K562 (cell line): ENCODE data around the gene QRICH1. TPM values are rescaled to one million over a fixed set of nuclear protein-coding genes. Genes with fewer than 3 reads are reported as not detected.

Experiments
- AFF1 ChIP-seq, 2 experiments: fragments of 450-650 bp; IDR thresholded peaks; 2 replicates each; pipeline ENCODE4 v1.6.1; 2018; ENCODE audit warnings: mild to moderate bottlenecking in 2 of 2, low read depth in 1 of 2; ENCODE audit not compliant: partially characterized antibody in 2 of 2
- ATF2 ChIP-seq: sonication (generic); formaldehyde crosslinking; IDR thresholded peaks from 2 replicates; pipeline ENCODE4 v1.8.1; 2022; ENCODE audit warnings: missing genetic modification reagents
- DIDO1 ChIP-seq: fragments of 450-650 bp; IDR thresholded peaks from 2 replicates; pipeline ENCODE4 v1.6.1; 2016; ENCODE audit warnings: low read depth, missing biosample characterization, missing genetic modification characterization
- FOSL1 ChIP-seq: fragments of 200-800 bp; sonication (Bioruptor generic); conservative IDR thresholded peaks from 2 replicates; pipeline ENCODE4 v1.6.1; 2016; ENCODE audit warnings: missing genetic modification characterization, missing compliant biosample characterization
- HMGXB4 ChIP-seq: sonication (generic); formaldehyde crosslinking; IDR thresholded peaks from 2 replicates; pipeline ENCODE4 v1.8.1; 2023; ENCODE audit warnings: mild to moderate bottlenecking, missing genetic modification reagents
- KLF1 ChIP-seq: fragments of 450-650 bp; IDR thresholded peaks from 2 replicates; pipeline ENCODE4 v1.6.1; 2016; ENCODE audit warnings: missing genetic modification characterization, missing compliant biosample characterization
- L3MBTL2 ChIP-seq: fragments of 450-650 bp; IDR thresholded peaks from 2 replicates; pipeline ENCODE4 v1.6.1; 2016; ENCODE audit warnings: mild to moderate bottlenecking, moderate library complexity
- POLR2B ChIP-seq: fragments of 450-650 bp; IDR thresholded peaks from 2 replicates; pipeline ENCODE4 v1.6.1; 2018; ENCODE audit warnings: low read depth; ENCODE audit not compliant: partially characterized antibody
- RREB1 ChIP-seq: fragments of 250-450 bp; sonication (Bioruptor Pico); IDR thresholded peaks from 2 replicates; pipeline ENCODE4 v1.4.0; 2020
- SMC3 ChIP-seq: conservative IDR thresholded peaks from 2 replicates; pipeline ENCODE4 v1.6.1; 2011; ENCODE audit warnings: low read depth, low read length, improper control_type of control experiment; ENCODE audit not compliant: insufficient read depth
- ZNF23 ChIP-seq: fragments of 250-450 bp; sonication (Bioruptor Pico); IDR thresholded peaks from 2 replicates; pipeline ENCODE4 v1.4.0; 2020; ENCODE audit warnings: mild to moderate bottlenecking
- ZNF253 ChIP-seq: fragments of 250-450 bp; sonication (Bioruptor Pico); conservative IDR thresholded peaks from 2 replicates; pipeline ENCODE4 v1.6.1; 2021; ENCODE audit warnings: mild to moderate bottlenecking
- polyA plus RNA-seq, 8 experiments: library from polyadenylated mRNA; depleted of rRNA in 4 of 8; stranded (reverse) in 5 of 8; unstranded in 3 of 8; fragments of >200 nt; fragmentation: Nextera tagmentation in 2 of 8; fragmentation: Illumina TruSeq in 1 of 8; extraction: Ambion mirVana in 2 of 8; extraction: Trizol in 1 of 8; gene quantifications; 2 replicates each; pipeline versions ENCODE4 v1.2.1 to v1.2.3, GENCODE V29; 2011 to 2014; ENCODE audit warnings: inconsistent platforms in 1 of 8, missing spikeins in 1 of 8
- total RNA-seq, 7 experiments: library from RNA; depleted of rRNA in 6 of 7; stranded (reverse); fragments of >200 nt in 6 of 7; fragmentation: Illumina TruSeq in 2 of 7; extraction: Trizol in 2 of 7; gene quantifications; 2 replicates each; pipeline versions ENCODE4 v1.2.1 to v1.2.3, GENCODE V29; 2011 to 2021; ENCODE audit warnings: low replicate concordance in 1 of 7

QRICH1 gene
- total and polyA plus RNA-seq, 9 of the 15 experiments (the other 6 are each of a cell fraction or from before 2014, with no cell fraction given), result 20.1 to 99.2 (median 56.7) TPM

GRCh38 chr3:49021213-49021812 is 72.6 kb downstream of the QRICH1 start (continued):
- TF ChIP-seq ATF2 (CRISPR knock-in tag) (no peak), FOSL1 (peak; percentile 15; the same call in 1 of the 2 replicates), RREB1 (CRISPR knock-in tag) (0 out of 2 replicates have a peak, but pooled peaks have one; percentile 45), ZNF253 (no peak), ZNF23 (CRISPR knock-in tag) (no peak), DIDO1 (tag) (no peak), L3MBTL2 (peak; percentile 43), KLF1 (0 out of 2 replicates have a peak, but pooled peaks have one; percentile 58), AFF1 (IDR thresholded peaks at IDR 0.05; ENCODE audit: low read depth in 1 of 2, partially characterized antibody in 2 of 2) (peak in 1 of 2 experiments; percentile 66), HMGXB4 (CRISPR knock-in tag) (no peak), SMC3 (no peak), POLR2B (peak; percentile 98)
